Spinal cord (tissue), 10 donors: Measurements from ENCODE around the gene ATAD3A. TPM values are rescaled to one million over a fixed set of nuclear protein-coding genes. Genes with fewer than 3 reads are reported as not detected.
"Not testable (repeated sequence)": the region's sequence is repeated elsewhere in the genome, so short reads cannot be mapped to it uniquely, and the experiment has no call there.

Experiments
- DNase-seq, 6 donors: peaks; one replicate each; pipeline versions ENCODE4 v3.0.0 to v3.0.0-alpha.2; 2013 to 2015; ENCODE audit warnings: low spot score in 6 of 6, low read depth in 4 of 6
- H3K27ac ChIP-seq: one replicate; pipeline ENCODE4 v1.5.1; 2013; ENCODE audit warnings: low read depth, low read length, control low read depth
- H3K27me3 ChIP-seq: one replicate; pipeline ENCODE4 v1.6.1; 2013; ENCODE audit warnings: low read length; ENCODE audit not compliant: control insufficient read depth, insufficient read depth
- H3K36me3 ChIP-seq: one replicate; pipeline ENCODE4 v1.6.1; 2013; ENCODE audit warnings: low read length; ENCODE audit not compliant: control insufficient read depth, insufficient read depth
- H3K4me1 ChIP-seq: one replicate; pipeline ENCODE4 v1.6.1; 2013; ENCODE audit warnings: low read length; ENCODE audit not compliant: control insufficient read depth, insufficient read depth
- H3K4me3 ChIP-seq: one replicate; pipeline ENCODE4 v1.5.1; 2013; ENCODE audit warnings: low read depth, low read length, control low read depth
- H3K9me3 ChIP-seq: one replicate; pipeline ENCODE4 v1.6.1; 2013; ENCODE audit warnings: low read length; ENCODE audit not compliant: control insufficient read depth, insufficient read depth
- WGBS: methylation state at CpG from one replicate; pipeline ENCODE4 v1.1.5; 2013; ENCODE audit warnings: missing lambda C conversion rate; ENCODE audit not compliant: insufficient coverage; 5-methylcytosine and 5-hydroxymethylcytosine counted together
- polyA plus RNA-seq, 2 donors: library from polyadenylated mRNA; unstranded; fragments of 120-200 nt; gene quantifications; one replicate each; pipeline ENCODE4 v1.2.1, GENCODE V29; 2013; ENCODE audit not compliant: insufficient read length in 2 of 2
- total RNA-seq, 2 donors: library from RNA; depleted of rRNA in 1 of 2; stranded (reverse); fragments of 120-200 nt in 1 of 2; fragments of >200 nt in 1 of 2; gene quantifications; one replicate each; pipeline versions ENCODE4 v1.2.3 to v1.2.4, GENCODE V29; 2013 to 2014
- donor health status: healthy.

The ATAD3A gene
- total and polyA plus RNA-seq, 4 donors = 9.0 to 45.7 (median 27.5) TPM

DNA sequence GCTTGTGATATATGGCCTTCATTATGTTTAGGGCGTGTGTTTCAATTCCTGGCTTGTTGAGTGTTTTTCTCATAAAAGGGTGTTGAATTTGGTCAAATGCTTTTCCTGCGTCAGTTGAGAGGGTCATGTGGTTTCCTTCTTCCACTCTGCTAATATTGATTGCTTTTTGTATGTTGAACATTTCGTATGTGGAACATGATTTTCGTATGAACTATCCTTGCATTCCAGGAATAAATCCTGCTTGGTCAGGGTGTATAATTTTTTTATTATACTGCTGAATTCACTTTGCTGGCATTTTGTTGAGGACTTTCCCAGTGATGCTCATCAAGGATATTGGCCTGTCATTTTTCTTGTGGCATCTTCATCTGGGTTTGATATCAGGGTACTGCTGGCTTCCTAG is 4.7 kb upstream of the ATAD3A start:
- peaks cover 9% of the 10 kb centered on the region for H3K4me1 ChIP-seq
- no peaks in the 10 kb centered on the region for H3K9me3 ChIP-seq
- no peaks in the 10 kb centered on the region for H3K36me3 ChIP-seq
- no peaks in the 10 kb centered on the region for H3K27me3 ChIP-seq
- H3K27ac ChIP-seq = no peak overlapping the region
- H3K4me3 ChIP-seq = no peak overlapping the region
- WGBS = 90% methylated on average over 2 of the region's 4 CpGs
- DNase-seq = no peak

DNA sequence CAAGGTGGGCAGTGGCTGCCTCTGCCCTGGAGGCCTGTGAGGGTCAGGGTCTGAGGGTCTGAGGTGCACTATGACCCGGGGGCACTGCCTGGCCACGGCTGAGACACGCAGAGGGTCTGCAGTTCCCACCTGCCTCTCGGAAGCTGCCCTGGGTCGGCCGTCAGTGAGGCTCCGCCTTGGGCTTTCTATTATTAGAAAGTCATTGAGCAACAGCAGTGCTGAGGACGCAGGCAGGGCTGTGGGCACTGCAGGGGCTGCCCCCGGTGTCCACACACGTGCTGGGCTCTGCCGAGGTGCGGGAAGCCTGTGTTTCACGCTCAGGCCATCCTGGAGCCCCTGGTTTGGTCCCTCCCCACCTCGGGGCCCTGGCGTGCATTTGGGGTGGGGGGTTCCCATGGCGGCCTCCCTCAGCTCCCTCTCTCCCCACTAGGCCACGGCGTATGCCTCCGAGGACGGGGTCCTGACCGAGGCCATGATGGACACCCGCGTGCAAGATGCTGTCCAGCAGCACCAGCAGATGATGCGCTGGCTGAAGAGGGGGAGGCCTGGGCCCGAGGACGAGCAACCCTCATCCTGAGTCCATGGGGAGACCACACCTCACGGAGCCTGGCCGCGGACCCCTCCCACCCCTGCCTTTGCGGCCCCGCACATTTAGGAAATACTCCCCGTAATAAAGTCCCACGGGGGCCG is 3.0 kb upstream of the ATAD3A start:
- peaks cover 17% of the 10 kb centered on the region for H3K4me1 ChIP-seq
- 79% methylated on average over 11 of the region's 34 CpGs for WGBS
- H3K4me3 ChIP-seq, H3K27ac ChIP-seq, DNase-seq, H3K27me3 ChIP-seq, H3K9me3 ChIP-seq, H3K36me3 ChIP-seq: not testable (repeated sequence)

GRCh38 chr1:1509465-1509850 is 2.5 kb upstream of the ATAD3A start:
- H3K36me3 ChIP-seq, H3K27me3 ChIP-seq, H3K9me3 ChIP-seq, H3K4me3 ChIP-seq, DNase-seq, H3K27ac ChIP-seq: not testable (repeated sequence)
- H3K4me1 ChIP-seq = peaks cover 17% of the 10 kb centered on the region
- WGBS = 75% methylated on average over 8 of the region's 21 CpGs

- H3K36me3 ChIP-seq = peaks cover 15% of the 10 kb centered on the region
- 4% methylated on average over 15 of the region's 17 CpGs for WGBS
- DNase-seq = no peak
- H3K4me1 ChIP-seq = peaks cover 11% of the 10 kb centered on the region
- H3K9me3 ChIP-seq = no peaks in the 10 kb centered on the region
- no peaks in the 10 kb centered on the region for H3K27me3 ChIP-seq
- H3K4me3 ChIP-seq = peak overlapping the region; percentile 97
- peak overlapping the region; percentile 94 for H3K27ac ChIP-seq
These were observed 940 bp upstream of the ATAD3A start for GRCh38 chr1:1510912-1511532.

DNA sequence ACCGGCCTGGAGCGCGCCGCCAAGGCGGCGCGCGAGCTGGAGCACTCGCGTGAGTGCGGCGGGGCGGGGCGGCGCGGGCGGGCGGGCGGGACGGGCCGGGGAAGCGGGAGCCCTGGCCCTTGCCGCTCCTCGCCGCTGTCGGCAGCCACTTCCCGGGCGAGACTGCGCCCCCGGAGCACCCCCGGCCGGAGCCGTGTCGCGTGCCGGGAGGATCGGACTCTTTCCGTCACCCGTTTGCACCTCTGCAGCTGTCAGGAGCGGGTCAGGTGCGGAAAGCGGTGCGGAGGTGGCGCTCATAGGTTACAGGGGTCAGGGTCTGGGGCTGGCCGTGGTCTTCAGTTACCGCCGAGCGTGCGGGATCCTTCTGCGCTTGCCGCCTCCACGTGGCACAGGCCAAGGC is 463 bp downstream of the ATAD3A start:
- not testable (repeated sequence) for H3K9me3 ChIP-seq, DNase-seq, H3K27ac ChIP-seq, H3K27me3 ChIP-seq
- 0% methylated on average over 14 of the region's 52 CpGs for whole genome bisulfite sequencing
- Histone ChIP-seq H3K36me3 (peaks cover 26% of the 10 kb centered on the region), H3K4me1 (peaks cover 11% of the 10 kb centered on the region), H3K4me3 (peak overlapping the region; percentile 40)

GRCh38 chr1:1513675-1514074 is 1.7 kb downstream of the ATAD3A start:
- WGBS = 85% methylated on average over 12 of the region's 18 CpGs
- H3K4me3 ChIP-seq, H3K9me3 ChIP-seq, DNase-seq, H3K27me3 ChIP-seq, H3K27ac ChIP-seq: not testable (repeated sequence)
- H3K4me1 ChIP-seq = peaks cover 11% of the 10 kb centered on the region
- peaks cover 38% of the 10 kb centered on the region for H3K36me3 ChIP-seq

DNA sequence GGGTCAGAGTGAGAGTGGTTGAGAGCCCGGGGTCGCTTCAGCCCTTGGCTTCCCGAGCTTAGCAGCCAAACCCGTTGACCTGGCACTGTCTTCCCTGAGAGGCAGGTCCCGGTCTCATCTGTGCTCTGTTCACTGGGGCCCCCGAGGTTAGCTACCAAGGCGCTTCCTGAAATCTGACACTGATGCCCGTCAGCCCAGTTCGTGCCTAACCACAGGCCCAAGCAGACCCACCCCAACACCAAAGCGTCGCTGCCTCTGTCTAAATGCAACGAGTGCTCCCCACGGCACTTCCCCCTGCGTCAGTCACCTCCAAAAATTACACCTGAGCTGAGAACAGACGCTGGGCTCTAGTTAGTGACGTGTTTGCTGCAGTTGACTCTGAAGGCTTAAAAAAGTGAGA is 2.4 kb downstream of the ATAD3A start:
- WGBS = 89% methylated on average over 9 of the region's 16 CpGs
- H3K27me3 ChIP-seq, H3K4me3 ChIP-seq, H3K27ac ChIP-seq, DNase-seq, H3K9me3 ChIP-seq: not testable (repeated sequence)
- peaks cover 11% of the 10 kb centered on the region for H3K4me1 ChIP-seq
- H3K36me3 ChIP-seq = peaks cover 41% of the 10 kb centered on the region

- not testable (repeated sequence) for H3K4me3 ChIP-seq, DNase-seq, H3K4me1 ChIP-seq, H3K27me3 ChIP-seq, H3K9me3 ChIP-seq, H3K27ac ChIP-seq
- H3K36me3 ChIP-seq = peaks cover 62% of the 10 kb centered on the region
- WGBS = 97% methylated on average over 10 of the region's 14 CpGs
These were observed 5.0 kb downstream of the ATAD3A start for GRCh38 chr1:1516923-1517322.

- H3K27ac ChIP-seq = no peak overlapping the region
- H3K36me3 ChIP-seq = peaks cover 71% of the 10 kb centered on the region
- 96% methylated on average over 10 of the region's 28 CpGs for WGBS
These were observed 6.1 kb downstream of the ATAD3A start for GRCh38 chr1:1517973-1518620.

GRCh38 chr1:1518621-1519007 is 6.7 kb downstream of the ATAD3A start:
- 95% methylated on average over 6 of the region's 19 CpGs for WGBS
- not testable (repeated sequence) for H3K27me3 ChIP-seq, H3K9me3 ChIP-seq, H3K27ac ChIP-seq, DNase-seq, H3K4me3 ChIP-seq, H3K4me1 ChIP-seq
- H3K36me3 ChIP-seq = peaks cover 73% of the 10 kb centered on the region

More at GRCh38 chr1:1517973-1518620, 6.1 kb downstream of the ATAD3A start:
- Histone ChIP-seq H3K9me3 (no peaks in the 10 kb centered on the region), H3K4me1 (peaks cover 5% of the 10 kb centered on the region), H3K4me3 (no peak overlapping the region), H3K27me3 (no peaks in the 10 kb centered on the region)
- no peak for DNase-seq
